ENCODE results near the gene MBTPS1. TPM values are rescaled to one million over a fixed set of nuclear protein-coding genes. Genes with fewer than 3 reads are reported as not detected.

Gene MBTPS1
- total and polyA plus RNA-seq, 9 donors: 73.8 to 122 (median 90.3) TPM

- H3K4me1 ChIP-seq (ENCODE audit: insufficient read depth): no peaks in the 10 kb centered on the region
- intact Hi-C loops (cut with DNase I): loop anchor here in 3 of 4 donors (10.0 kb wide), 2 partner anchors 86 to 96 kb away; partner anchors contain the start of gene TAF1C (in 2 of the 3)
- no peaks in the 10 kb centered on the region for H3K27me3 ChIP-seq
- H3K36me3 ChIP-seq: peaks cover 3% of the 10 kb centered on the region
- 73 to 78% (median 78%) methylated on average over 15 of the region's 15 CpGs for WGBS, 3 donors
- H3K4me3 ChIP-seq: no peak overlapping the region
- H3K9me3 ChIP-seq: no peaks in the 10 kb centered on the region
- no peak overlapping the region for H3K27ac ChIP-seq
- TF ChIP-seq POLR2A (IDR thresholded peaks at IDR 0.05) (no peak), EP300 (IDR thresholded peaks at IDR 0.05) (no peak), CTCF (IDR thresholded peaks at IDR 0.05) (no peak)
- no peak for DNase-seq
Observed at GRCh38 chr16:84088695-84089395, 27.9 kb downstream of the MBTPS1 start.

DNA sequence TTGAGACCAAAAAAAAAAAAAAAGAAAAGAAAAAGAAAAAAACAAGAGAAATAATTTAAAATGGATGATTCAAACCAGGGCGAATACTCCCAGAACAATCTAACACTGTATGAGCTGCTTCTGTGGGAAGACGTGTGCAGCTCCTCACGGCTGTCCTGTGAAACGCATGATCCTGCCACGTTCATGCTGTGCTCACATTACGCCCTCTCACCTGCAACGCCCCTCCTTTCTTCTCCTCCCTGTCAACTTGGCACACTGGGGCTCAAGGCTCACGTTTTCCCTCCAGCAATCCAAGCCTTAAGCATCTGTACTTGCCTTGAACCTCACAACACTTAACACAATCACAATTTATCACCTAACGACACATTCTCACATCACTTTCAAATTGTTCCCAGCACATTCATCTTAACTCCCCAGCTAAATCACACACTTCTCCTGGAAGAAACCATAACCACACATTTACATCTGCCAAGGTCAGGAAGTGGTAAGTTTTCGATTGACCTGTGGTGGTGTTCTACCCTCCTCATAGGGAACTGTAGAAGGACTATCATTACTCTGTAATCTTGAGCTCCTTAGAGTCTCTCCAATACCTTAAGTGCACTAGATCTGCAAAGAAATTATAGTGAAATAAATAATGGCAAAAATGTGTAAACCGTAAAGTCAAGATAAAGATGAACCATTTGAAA is 29.1 kb downstream of the MBTPS1 start:
- Histone ChIP-seq H3K4me1 (ENCODE audit: insufficient read depth) (no peaks in the 10 kb centered on the region), H3K27ac (no peak overlapping the region), H3K9me3 (no peaks in the 10 kb centered on the region), H3K27me3 (no peaks in the 10 kb centered on the region), H3K36me3 (peaks cover 3% of the 10 kb centered on the region), H3K4me3 (no peak overlapping the region)
- no peak for DNase-seq
- 62 to 69% (median 67%) methylated on average over 11 of the region's 11 CpGs for WGBS, 3 donors
- intact Hi-C loops (cut with DNase I): loop anchor here in 3 of 4 donors (10.0 kb wide), 2 partner anchors 87 to 97 kb away; partner anchors contain the start of gene TAF1C (in 2 of the 3)
- TF ChIP-seq POLR2A (IDR thresholded peaks at IDR 0.05) (no peak), CTCF (IDR thresholded peaks at IDR 0.05) (no peak), EP300 (IDR thresholded peaks at IDR 0.05) (no peak)

- DNase-seq: no peak
- H3K4me3 ChIP-seq: no peak overlapping the region
- no peak for TF ChIP-seq POLR2A (IDR thresholded peaks at IDR 0.05)
- no peak for TF ChIP-seq EP300 (IDR thresholded peaks at IDR 0.05)
- TF ChIP-seq CTCF (IDR thresholded peaks at IDR 0.05): no peak
- H3K27me3 ChIP-seq: no peaks in the 10 kb centered on the region
- no peaks in the 10 kb centered on the region for H3K4me1 ChIP-seq (ENCODE audit: insufficient read depth)
- no peaks in the 10 kb centered on the region for H3K9me3 ChIP-seq
- H3K27ac ChIP-seq: no peak overlapping the region
- H3K36me3 ChIP-seq: peaks cover 3% of the 10 kb centered on the region
- 81 to 85% (median 83%) methylated on average over 12 of the region's 12 CpGs for WGBS, 3 donors
- intact Hi-C loops (cut with DNase I): loop anchor here in 3 of 4 donors (10.0 kb wide), 2 partner anchors 88 to 98 kb away; partner anchors contain the start of gene TAF1C (in 2 of the 3)
Observed at GRCh38 chr16:84087001-84087400, 29.7 kb downstream of the MBTPS1 start.

GRCh38 chr16:84086341-84086740 is 30.4 kb downstream of the MBTPS1 start:
- H3K4me1 ChIP-seq (ENCODE audit: insufficient read depth): no peaks in the 10 kb centered on the region
- 66 to 71% (median 69%) methylated on average over 11 of the region's 11 CpGs for WGBS, 3 donors
- no peaks in the 10 kb centered on the region for H3K27me3 ChIP-seq
- intact Hi-C loops (cut with DNase I): loop anchor here in 3 of 4 donors (10.0 kb wide), 2 partner anchors 88 to 98 kb away; partner anchors contain the start of gene TAF1C (in 2 of the 3)
- no peak overlapping the region for H3K4me3 ChIP-seq
- H3K9me3 ChIP-seq: no peaks in the 10 kb centered on the region
- no peak for TF ChIP-seq CTCF (IDR thresholded peaks at IDR 0.05)
- TF ChIP-seq POLR2A (IDR thresholded peaks at IDR 0.05): no peak
- TF ChIP-seq EP300 (IDR thresholded peaks at IDR 0.05): no peak
- H3K27ac ChIP-seq: no peak overlapping the region
- peaks cover 3% of the 10 kb centered on the region for H3K36me3 ChIP-seq
- DNase-seq: no peak

All from ovary (tissue), 9 donors.